Measurements from ENCODE around the gene FRMD4A.

The FRMD4A gene

DNA sequence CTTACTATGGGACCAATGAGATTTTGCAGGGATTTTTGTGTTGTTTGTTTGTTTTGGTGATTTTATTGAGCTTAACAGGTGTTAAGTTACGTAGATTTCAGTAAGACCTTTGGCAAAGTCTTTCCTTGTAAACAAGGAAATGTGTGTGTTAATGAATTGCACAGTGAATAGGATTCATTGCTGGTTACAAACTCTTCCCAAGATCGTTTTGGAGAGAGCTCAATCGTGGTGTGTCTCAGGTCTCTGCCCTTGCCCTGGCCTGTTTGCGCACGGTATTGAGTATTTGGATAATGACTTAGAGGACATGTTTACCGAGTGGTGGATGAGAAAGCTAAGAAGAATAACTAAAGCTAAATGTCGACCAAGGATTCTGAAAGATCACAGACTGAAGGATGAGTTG, 702.1 kb downstream of the FRMD4A start:
- DNase-seq = no peak

DNA sequence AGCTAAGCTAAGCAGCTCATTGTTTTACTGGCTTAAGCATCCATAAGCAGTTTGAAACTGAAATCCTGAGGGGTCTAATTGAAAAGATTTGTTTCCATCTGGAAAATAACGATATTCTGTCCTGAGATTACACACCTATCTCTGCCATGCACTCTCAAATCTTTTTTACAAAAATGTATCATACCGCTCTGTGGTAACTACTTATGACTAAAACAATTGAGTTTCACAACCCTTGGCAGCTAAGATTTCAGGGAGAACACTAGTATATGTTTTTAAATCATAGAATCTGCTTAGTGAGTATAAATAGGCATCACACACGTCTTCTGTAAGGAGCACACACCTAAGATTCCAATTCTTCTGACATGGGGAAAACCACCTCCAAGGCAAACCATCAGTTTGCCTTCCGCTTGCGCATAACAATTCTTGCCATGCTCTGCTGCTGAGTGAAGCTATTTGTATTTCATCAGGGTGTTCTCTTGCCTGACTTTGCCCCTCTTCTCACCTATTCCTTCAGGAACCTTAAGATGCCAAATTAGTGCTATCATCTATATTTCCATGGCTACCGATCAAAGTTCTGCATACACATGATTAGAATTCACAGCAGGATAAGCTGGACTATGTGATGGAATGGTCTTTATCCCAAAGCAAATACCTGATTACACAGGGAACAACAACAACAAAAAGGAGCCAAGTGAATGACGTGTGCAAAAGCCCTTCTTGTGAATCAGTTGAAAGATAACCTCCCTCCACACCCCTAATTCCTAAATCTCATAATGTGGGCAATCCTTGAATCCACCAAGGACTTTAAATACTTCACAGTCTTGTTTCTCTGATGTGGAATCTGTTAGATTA, 703.0 kb downstream of the FRMD4A start:
- DNase-seq = no peak

DNA sequence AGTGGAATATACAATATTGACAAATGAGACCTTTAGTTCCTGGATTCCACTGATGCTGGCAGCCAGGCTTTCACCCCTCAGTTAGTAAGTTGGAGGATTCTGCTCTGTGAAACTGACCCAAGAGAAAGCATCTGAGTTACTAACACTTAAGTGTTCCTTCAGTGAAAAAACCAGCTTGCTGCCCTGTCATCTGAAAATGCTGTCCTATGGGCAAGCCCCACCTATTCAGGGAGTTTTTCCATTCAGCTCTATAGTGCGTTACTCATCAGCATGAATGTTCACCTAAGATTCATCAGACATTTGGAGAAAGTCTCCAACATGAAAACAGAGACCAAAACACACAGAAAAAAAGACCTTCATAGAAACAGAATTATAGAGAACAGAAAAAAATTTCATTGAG, 706.1 kb downstream of the FRMD4A start:
- DNase-seq = no peak

- no peak for DNase-seq
These were observed 708.8 kb downstream of the FRMD4A start for GRCh38 chr10:13621931-13622330.

DNA sequence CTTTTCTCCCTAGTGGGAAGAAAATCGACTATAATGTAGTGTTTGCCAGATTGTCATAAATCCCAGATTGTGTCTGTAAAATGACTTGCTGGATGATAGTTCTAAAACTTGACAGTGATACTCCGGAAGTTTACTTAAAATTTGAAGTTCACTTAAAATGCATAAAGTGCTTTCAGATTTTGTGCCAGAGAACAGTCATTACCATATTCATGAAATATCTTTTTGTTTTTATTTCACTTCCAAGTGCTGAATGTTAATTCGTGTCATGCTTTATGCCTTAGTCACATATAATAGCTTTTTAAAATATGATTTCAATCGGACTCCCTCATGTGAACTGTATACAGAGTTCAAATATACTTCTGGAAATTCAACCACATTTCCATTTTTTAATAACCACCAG, 713.6 kb downstream of the FRMD4A start:
- DNase-seq = no peak

DNA sequence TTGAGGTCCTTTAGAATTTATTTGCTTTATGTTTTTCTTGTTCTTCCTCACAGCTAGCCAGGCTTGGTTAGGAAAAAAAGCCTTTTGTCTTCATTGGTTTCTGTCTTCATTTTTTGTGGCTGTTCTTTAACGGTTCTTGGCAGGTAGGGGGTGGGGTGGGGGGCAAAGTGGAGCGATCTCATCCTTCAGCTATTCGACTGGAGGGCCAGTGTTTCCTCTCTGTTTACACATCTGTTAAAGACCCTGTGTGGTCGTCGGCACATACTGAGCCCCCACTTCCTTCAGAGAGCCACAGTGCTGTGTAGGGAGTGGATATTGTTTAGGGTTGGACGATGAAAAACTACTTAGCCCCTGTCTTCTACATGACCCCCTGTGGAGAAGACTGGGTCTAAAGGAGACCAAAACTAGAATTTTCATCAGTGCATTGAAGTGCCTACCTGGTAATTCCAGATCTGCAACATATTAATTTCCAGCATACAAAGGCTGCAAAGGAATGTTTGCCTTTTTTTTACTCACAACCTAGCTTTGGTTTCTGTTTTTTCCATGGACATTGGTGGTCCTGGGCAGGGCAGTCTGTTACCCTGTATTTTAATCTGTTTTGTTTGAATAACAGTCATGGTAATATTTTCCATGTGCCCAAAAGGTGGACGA, 714.9 kb downstream of the FRMD4A start:
- no peak for DNase-seq

DNA sequence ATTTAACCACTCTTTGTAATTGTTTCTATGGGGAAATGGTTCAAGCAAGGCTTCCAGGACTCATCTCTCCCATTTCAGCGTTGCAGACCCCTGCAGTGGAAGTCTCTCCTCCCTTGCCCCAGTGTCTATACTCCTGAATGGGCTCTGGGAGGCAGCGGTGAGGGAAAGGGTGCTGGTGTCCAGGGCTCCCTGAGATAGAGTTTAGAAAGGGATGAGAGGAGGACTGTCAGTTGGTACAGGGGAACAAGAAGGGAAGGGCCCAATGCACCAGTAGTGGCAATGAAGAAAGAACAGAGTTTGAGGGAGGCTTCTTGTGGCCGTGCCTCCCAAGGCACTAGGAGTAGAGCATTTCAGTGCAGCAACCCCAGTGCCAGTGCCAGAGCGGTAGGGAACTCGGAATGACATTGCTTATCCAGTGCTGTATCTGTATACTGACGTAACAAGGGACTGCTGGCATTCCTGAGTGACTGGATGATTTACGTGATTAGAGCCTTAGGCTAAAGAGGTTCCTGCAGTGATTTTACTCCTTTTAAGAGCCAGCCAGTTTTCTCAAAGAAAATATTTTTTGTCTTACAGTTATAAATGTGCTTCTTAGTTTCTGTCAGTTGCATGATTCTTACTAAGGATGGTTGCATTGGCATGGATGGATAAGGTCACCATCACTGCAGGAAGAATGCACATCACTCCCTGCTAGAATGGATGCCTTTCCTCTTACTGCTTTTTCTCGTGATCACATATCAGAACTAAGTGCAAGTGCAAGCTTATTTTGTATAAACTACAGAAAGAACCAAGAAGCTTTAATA, 716.0 kb downstream of the FRMD4A start:
- no peak for DNase-seq

DNA sequence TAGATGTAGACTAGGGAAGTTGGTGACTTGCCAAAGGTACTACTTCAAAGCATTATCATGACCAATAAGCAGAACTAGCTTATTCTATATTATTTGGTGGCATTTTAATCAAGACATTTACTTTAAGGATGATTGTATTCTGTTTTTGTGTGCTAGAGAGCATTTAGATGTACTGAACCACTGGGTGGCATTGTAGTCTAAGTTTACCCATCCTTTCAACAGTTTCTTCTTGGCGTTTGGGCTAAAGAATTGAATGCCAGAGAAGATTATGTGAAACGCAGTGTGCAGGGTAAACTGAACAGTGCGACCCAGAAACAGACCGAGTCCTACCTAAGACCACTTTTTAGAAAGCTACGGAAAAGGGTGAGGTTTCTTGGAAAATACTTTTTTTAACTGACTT, 717.2 kb downstream of the FRMD4A start:
- DNase-seq = no peak

DNA sequence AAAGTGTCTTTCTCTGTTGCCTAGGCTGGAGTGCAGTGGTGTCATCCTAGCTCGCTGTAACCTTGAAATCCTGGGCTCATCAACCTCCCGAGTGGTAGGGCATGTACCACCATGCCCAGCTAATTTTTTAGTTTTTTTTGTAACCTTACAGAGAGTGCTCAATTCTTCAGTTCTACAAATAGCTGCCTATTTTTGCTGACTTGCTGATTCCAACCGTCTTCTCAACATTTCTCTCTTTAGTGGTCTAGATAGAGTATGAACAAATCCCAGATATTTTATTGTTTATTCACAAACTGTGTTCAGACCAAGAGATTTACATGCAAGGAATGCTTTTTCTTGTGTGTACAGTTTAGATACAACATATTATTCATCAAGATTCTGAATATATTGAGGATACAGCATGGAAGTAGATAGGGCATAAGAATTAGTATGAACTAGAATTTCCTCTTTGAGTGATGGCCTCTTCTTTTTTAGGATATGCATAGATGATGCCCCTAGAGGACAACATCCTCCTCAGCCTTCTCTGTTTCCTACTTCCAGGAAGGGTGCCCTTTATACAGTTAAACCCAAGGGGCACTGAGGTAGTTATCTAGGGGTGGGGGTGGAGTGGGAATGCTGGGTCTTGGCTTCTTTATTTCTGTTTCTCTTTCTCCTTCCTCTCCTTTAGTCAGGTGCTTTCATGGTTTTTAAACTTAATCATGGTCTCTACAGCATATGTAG, 717.9 kb downstream of the FRMD4A start:
- DNase-seq = no peak

DNA sequence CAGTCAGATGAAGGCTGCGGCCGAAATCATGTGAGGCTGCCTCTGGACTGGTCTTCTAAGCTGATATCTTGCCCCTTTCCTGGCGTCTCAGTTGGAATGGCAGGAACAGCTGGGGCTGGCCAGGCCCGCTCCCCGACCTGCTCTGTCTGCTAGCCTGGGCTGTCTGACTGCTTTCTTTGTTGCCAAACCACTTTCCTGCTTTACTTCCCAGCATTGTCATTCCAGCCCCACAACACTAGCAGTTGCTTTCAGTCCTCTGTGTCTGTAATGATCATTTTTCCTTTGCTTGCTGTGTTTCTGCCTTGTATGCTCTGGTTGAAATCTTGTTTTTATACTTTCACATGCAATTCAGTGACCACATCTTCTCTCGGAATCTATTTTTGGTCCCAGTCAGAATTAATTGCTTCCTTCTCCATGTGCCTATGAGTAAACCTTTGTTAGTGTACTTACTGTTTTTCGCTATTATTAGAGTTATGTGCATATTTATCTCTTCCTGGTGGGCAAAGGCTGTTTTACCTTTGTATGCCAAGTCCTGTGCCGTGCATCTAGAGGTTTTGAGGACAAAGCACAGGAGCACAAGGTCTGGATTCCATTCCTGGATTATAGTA, 722.4 kb downstream of the FRMD4A start:
- DNase-seq = no peak

GRCh38 chr10:13604357-13605040, 726.2 kb downstream of the FRMD4A start:
- no peak for DNase-seq

DNA sequence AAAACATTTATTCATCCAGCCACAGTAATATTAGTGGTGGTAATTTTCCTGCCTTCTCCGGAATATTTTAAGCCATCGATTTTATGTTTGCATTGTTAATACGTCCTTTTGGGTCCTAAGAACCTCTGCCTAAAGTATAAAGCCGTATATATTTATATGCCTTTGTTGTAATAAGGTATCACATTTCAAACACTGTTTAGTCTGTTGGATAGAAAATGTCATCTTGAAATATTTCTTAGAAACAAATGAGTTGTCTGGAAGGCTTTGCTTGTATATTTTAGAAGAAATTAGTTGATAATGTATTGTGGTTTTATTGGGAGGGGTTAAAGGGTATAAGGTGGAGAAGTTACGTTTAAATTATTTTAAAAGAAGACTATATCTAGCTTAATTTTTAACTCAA, 732.8 kb downstream of the FRMD4A start:
- DNase-seq = no peak

GRCh38 chr10:13594641-13595040, 736.1 kb downstream of the FRMD4A start:
- no peak for DNase-seq

Data from stimulated activated CD4-positive, alpha-beta T cell treated with anti-CD3 and anti-CD28 coated beads, Interleukin-4, amount 100 ng/mL, for 1 hour (primary cell).